Mucosa of stomach (tissue), 1 donor: ENCODE results near the gene PHF10.

Experiments
- H3K27me3 ChIP-seq: one replicate; pipeline ENCODE4 v1.7.0; 2013; ENCODE audit warnings: mild to moderate bottlenecking, low read length; ENCODE audit not compliant: control insufficient read depth, insufficient read depth
- H3K36me3 ChIP-seq: one replicate; pipeline ENCODE4 v1.7.0; 2013; ENCODE audit warnings: low read length; ENCODE audit not compliant: control insufficient read depth, insufficient read depth
- H3K4me1 ChIP-seq: one replicate; pipeline ENCODE4 v1.7.0; 2013; ENCODE audit warnings: mild to moderate bottlenecking, low read length; ENCODE audit not compliant: control insufficient read depth, insufficient read depth
- H3K4me3 ChIP-seq: one replicate; pipeline ENCODE4 v1.7.0; 2013; ENCODE audit warnings: low read length
- H3K9ac ChIP-seq: one replicate; pipeline ENCODE4 v1.7.0; 2013; ENCODE audit warnings: mild to moderate bottlenecking, low read length, moderate library complexity
- H3K9me3 ChIP-seq: one replicate; pipeline ENCODE4 v1.7.0; 2013; ENCODE audit warnings: mild to moderate bottlenecking, low read length, moderate library complexity; ENCODE audit not compliant: control insufficient read depth
- donor health status: Pancreatic carcinoma.

PHF10 gene

GRCh38 chr6:169695131-169695530, 29.2 kb downstream of the PHF10 start:
- Histone ChIP-seq H3K27me3 (no peaks in the 10 kb centered on the region), H3K9ac (no peak overlapping the region), H3K9me3 (no peaks in the 10 kb centered on the region), H3K36me3 (no peaks in the 10 kb centered on the region), H3K4me3 (no peak overlapping the region), H3K4me1 (peaks cover 8% of the 10 kb centered on the region)

GRCh38 chr6:169692516-169692915, 31.8 kb downstream of the PHF10 start:
- Histone ChIP-seq H3K9me3 (no peaks in the 10 kb centered on the region), H3K36me3 (no peaks in the 10 kb centered on the region), H3K4me1 (peaks cover 8% of the 10 kb centered on the region), H3K27me3 (no peaks in the 10 kb centered on the region), H3K9ac (no peak overlapping the region), H3K4me3 (no peak overlapping the region)

GRCh38 chr6:169691260-169691659, 33.0 kb downstream of the PHF10 start:
- Histone ChIP-seq H3K4me3 (no peak overlapping the region), H3K4me1 (peaks cover 8% of the 10 kb centered on the region), H3K9ac (no peak overlapping the region), H3K27me3 (no peaks in the 10 kb centered on the region), H3K9me3 (no peaks in the 10 kb centered on the region), H3K36me3 (no peaks in the 10 kb centered on the region)

DNA sequence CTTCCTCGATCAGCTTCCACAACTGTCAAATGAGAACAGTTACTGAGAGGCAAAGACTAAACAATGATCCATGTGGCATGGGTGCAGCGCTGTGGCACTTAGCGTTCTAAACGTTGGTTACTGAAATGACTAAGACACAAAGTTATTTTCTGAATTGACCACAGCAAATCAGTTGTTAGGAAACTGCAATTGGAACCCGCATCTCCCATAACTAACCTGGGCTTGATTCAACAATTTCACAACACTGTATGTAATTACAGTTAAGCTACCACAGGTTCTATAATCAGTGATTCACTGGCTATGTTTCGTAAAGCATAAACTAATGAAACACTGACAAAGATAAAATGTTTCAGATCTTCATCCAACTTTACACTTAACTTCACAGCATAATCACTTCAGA, 35.0 kb downstream of the PHF10 start:
- Histone ChIP-seq H3K4me3 (no peak overlapping the region), H3K9ac (no peak overlapping the region), H3K4me1 (peaks cover 8% of the 10 kb centered on the region), H3K27me3 (no peaks in the 10 kb centered on the region), H3K9me3 (no peaks in the 10 kb centered on the region), H3K36me3 (no peaks in the 10 kb centered on the region)

- Histone ChIP-seq H3K9ac (no peak overlapping the region), H3K36me3 (no peaks in the 10 kb centered on the region), H3K4me3 (no peak overlapping the region), H3K9me3 (no peaks in the 10 kb centered on the region), H3K4me1 (no peaks in the 10 kb centered on the region), H3K27me3 (no peaks in the 10 kb centered on the region)
Observed at GRCh38 chr6:169685860-169686259, 38.4 kb downstream of the PHF10 start.

GRCh38 chr6:169684056-169684455, 40.2 kb downstream of the PHF10 start:
- H3K4me1 ChIP-seq, result no peaks in the 10 kb centered on the region
- H3K9ac ChIP-seq, result no peak overlapping the region
- no peaks in the 10 kb centered on the region for H3K36me3 ChIP-seq
- H3K9me3 ChIP-seq, result no peaks in the 10 kb centered on the region
- H3K4me3 ChIP-seq, result no peak overlapping the region
- no peaks in the 10 kb centered on the region for H3K27me3 ChIP-seq

DNA sequence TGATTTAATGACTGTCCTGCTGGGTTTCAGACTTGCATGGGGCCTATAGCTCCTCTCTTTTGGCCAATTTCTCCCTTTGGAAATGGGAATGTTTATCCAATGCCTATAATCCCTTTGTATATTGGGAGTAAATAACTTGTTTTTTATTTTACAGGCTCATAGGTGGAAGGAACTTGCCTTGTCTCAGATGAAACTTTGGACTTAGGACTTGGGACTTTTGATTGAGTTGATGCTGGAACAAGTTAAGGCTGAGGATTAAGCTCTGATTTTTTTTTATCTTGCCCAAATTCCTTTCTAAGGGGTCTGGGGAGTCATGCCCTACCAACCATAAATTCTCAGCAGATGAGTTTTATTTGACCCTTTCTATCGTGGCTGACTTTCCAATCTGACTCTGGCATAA, 46.0 kb downstream of the PHF10 start:
- no peaks in the 10 kb centered on the region for H3K36me3 ChIP-seq
- H3K4me3 ChIP-seq, result no peak overlapping the region
- no peak overlapping the region for H3K9ac ChIP-seq
- no peaks in the 10 kb centered on the region for H3K9me3 ChIP-seq
- no peaks in the 10 kb centered on the region for H3K4me1 ChIP-seq
- H3K27me3 ChIP-seq, result no peaks in the 10 kb centered on the region

DNA sequence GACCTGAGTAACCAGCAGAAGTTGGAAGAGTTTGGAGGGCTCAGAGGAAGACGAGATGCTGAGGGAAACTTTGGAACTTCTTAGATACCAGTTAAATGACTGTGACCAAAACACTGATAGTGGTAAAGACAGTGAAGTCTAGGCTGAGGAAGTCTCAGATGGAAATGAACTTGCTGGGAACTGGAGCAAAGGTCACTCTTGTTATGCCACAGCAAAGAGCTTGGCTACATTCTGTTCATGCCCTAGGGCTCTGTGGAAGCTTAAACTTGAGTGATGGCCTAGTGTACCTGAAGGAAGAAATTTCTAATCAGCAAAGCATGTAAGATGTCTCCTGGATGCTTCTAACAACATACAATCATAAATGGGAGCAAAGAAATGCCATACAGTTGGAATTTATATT, 47.2 kb downstream of the PHF10 start:
- H3K27me3 ChIP-seq, result no peaks in the 10 kb centered on the region
- no peak overlapping the region for H3K9ac ChIP-seq
- H3K36me3 ChIP-seq, result no peaks in the 10 kb centered on the region

DNA sequence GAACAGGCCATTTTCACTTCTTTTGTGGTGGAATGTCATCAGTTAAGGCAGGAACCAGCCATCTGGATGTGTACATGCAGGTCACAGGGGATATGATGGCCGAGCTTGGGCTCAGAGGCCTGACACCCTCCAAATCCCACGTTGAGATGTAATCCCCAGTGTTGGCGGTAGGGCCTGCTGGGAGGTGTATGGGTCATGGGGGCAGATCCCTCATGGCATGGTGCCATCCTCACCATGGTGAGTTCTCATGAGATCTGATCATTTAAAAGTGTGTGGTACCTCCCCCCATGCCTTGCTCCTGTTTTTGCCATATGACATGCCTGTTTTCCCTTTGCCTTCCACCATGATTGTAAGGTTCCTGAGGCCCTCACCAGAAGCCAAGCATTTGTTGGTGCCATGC, 49.3 kb downstream of the PHF10 start:
- no peaks in the 10 kb centered on the region for H3K27me3 ChIP-seq
- H3K4me3 ChIP-seq, result no peak overlapping the region

More for the DNA sequence above, 47.2 kb downstream of the PHF10 start:
- Histone ChIP-seq H3K4me1 (no peaks in the 10 kb centered on the region), H3K9me3 (no peaks in the 10 kb centered on the region), H3K4me3 (no peak overlapping the region)

GRCh38 chr6:169671563-169671962, 52.7 kb downstream of the PHF10 start:
- no peaks in the 10 kb centered on the region for H3K9me3 ChIP-seq
- no peak overlapping the region for H3K4me3 ChIP-seq
- H3K4me1 ChIP-seq, result no peaks in the 10 kb centered on the region
- H3K36me3 ChIP-seq, result no peaks in the 10 kb centered on the region
- no peaks in the 10 kb centered on the region for H3K27me3 ChIP-seq
- no peak overlapping the region for H3K9ac ChIP-seq

More for the DNA sequence above, 49.3 kb downstream of the PHF10 start:
- no peaks in the 10 kb centered on the region for H3K9me3 ChIP-seq
- no peak overlapping the region for H3K9ac ChIP-seq
- no peaks in the 10 kb centered on the region for H3K36me3 ChIP-seq
- no peaks in the 10 kb centered on the region for H3K4me1 ChIP-seq

DNA sequence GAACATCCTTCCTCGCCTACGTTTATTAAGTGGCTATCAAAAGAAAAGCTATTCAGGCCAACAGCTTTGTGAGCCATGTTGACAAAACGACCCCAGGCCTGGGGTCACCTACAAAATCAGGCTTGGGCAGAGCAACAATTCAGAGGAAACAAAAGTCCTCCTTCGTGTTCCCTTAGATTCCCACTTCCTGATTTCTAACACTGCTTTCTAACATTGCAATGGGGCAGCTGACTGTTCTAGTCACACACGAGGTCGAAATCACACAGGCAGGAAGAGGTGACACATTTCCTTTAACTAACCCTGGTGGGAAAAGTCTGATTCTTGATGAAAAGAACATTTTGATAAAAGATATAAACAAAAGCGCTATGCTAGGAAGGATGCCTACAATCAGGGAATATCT, 54.4 kb downstream of the PHF10 start:
- Histone ChIP-seq H3K9ac (no peak overlapping the region), H3K36me3 (no peaks in the 10 kb centered on the region), H3K4me1 (no peaks in the 10 kb centered on the region), H3K4me3 (no peak overlapping the region), H3K9me3 (no peaks in the 10 kb centered on the region), H3K27me3 (no peaks in the 10 kb centered on the region)

DNA sequence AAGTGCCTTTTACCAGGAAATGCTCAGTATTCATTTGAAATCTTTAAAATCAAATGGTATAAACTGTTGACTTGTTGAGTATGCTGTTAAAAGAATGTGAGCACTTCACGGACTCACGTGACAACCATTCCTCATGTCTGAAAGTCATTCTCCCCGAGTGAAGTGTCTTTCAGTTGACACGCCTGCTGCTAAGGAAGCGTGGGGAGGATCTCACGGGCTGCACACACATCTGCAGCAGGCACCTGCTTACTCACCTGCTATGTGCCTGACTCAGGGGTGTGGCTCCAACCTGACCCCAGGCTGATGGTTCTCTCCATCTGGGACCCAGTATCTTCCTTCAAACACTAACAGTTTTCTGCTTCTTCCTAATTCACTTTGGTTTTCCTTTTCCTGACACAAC, 55.2 kb downstream of the PHF10 start:
- no peaks in the 10 kb centered on the region for H3K36me3 ChIP-seq
- H3K4me3 ChIP-seq, result no peak overlapping the region
- H3K9me3 ChIP-seq, result no peaks in the 10 kb centered on the region
- no peaks in the 10 kb centered on the region for H3K27me3 ChIP-seq
- H3K9ac ChIP-seq, result no peak overlapping the region
- no peaks in the 10 kb centered on the region for H3K4me1 ChIP-seq

- H3K4me3 ChIP-seq, result no peak overlapping the region
- H3K4me1 ChIP-seq, result no peaks in the 10 kb centered on the region
- no peaks in the 10 kb centered on the region for H3K9me3 ChIP-seq
- no peak overlapping the region for H3K9ac ChIP-seq
- no peaks in the 10 kb centered on the region for H3K27me3 ChIP-seq
- H3K36me3 ChIP-seq, result peaks cover 5% of the 10 kb centered on the region
Observed at GRCh38 chr6:169668203-169668847, 56.0 kb downstream of the PHF10 start.
